H1 (cell line): ENCODE results near the gene CSRP1.

Experiments used
- ATF3 ChIP-seq: IDR thresholded peaks from 2 replicates; pipeline ENCODE4 v1.6.1; 2011; ENCODE audit warnings: low read depth, mild to moderate bottlenecking, low read length; ENCODE audit not compliant: insufficient read depth
- CTCF ChIP-seq, 3 experiments: IDR thresholded peaks; 1 replicate in 2 of 3; 2 replicates in 1 of 3; pipeline versions ENCODE4 v1.5.1 to v1.6.1; 2011; ENCODE audit warnings: low read length in 3 of 3, mild to moderate bottlenecking in 3 of 3, inconsistent platforms in 2 of 3, low read depth in 1 of 3, moderate library complexity in 1 of 3; ENCODE audit not compliant: insufficient read depth in 1 of 3; ENCODE audit errors: control extremely low read depth in 1 of 3
- EZH2 ChIP-seq: fragments of 200-600 bp; sonication (generic); IDR thresholded peaks from 2 replicates; pipeline ENCODE4 v1.7.1; 2012; ENCODE audit warnings: low read depth, mild to moderate bottlenecking, moderate library complexity, low read length, inconsistent platforms; ENCODE audit not compliant: severe bottlenecking
- TAF1 ChIP-seq: IDR thresholded peaks from 2 replicates; pipeline ENCODE4 v1.6.1; 2011; ENCODE audit warnings: mild to moderate bottlenecking, low read depth, low read length

GRCh38 chr1:201543871-201544642 lies 37.1 kb upstream of the CSRP1 start:
- TF ChIP-seq CTCF (IDR thresholded peaks at IDR 0.05; ENCODE audit: control extremely low read depth in 1 of 3, insufficient read depth in 1 of 3, low read depth in 1 of 3, low read length in 3 of 3) (no peak), EZH2 (no peak), ATF3 (no peak), TAF1 (no peak)
